GM12878 (cell line): ENCODE results near the gene DNAAF8.

Source experiments
- EP300 ChIP-seq, 2 experiments: fragments of 150-350 bp in 1 of 2; IDR thresholded peaks; 2 replicates each; pipeline ENCODE4 v1.6.1; 2011 to 2012; ENCODE audit warnings: low read depth in 2 of 2, low read length in 2 of 2, borderline replicate concordance in 1 of 2, improper control_type of control experiment in 1 of 2, inconsistent platforms in 1 of 2; ENCODE audit not compliant: control insufficient read depth in 1 of 2
- EZH2 ChIP-seq: IDR thresholded peaks from 2 replicates; pipeline ENCODE4 v1.6.1; 2012; ENCODE audit warnings: low read depth, mild to moderate bottlenecking, control low read depth, inconsistent platforms, low read length, borderline replicate concordance; ENCODE audit not compliant: control insufficient read depth
- HDGF ChIP-seq: fragments of 450-650 bp; IDR thresholded peaks from 2 replicates; pipeline ENCODE4 v1.6.1; 2016; ENCODE audit warnings: antibody characterized with exemption
- POLR2A ChIP-seq: IDR thresholded peaks from 2 replicates; pipeline ENCODE4 v1.6.1; 2011; ENCODE audit warnings: low read depth, mild to moderate bottlenecking, low read length
- POLR2AphosphoS5 ChIP-seq: IDR thresholded peaks from 2 replicates; pipeline ENCODE4 v1.6.1; 2011; ENCODE audit warnings: mild to moderate bottlenecking, low read length, inconsistent platforms
- SREBF1 ChIP-seq: IDR thresholded peaks from 2 replicates; pipeline ENCODE4 v1.6.1; 2012; ENCODE audit warnings: mild to moderate bottlenecking, low read length
- ZNF274 ChIP-seq: IDR thresholded peaks from one replicate; pipeline ENCODE4 v1.8.0; 2011; ENCODE audit not compliant: insufficient read length, insufficient read depth
- TF ChIP-seq, protein P1 (sequence below), 3 experiments: IDR thresholded peaks in 2 of 3; conservative IDR thresholded peaks in 1 of 3; 2 replicates each; pipeline ENCODE4 v1.5.1; 2011; ENCODE audit warnings: low read depth in 3 of 3, low read length in 3 of 3, mild to moderate bottlenecking in 3 of 3, control low read depth in 2 of 3, moderate library complexity in 2 of 3, inconsistent platforms in 1 of 3, mixed read lengths in 1 of 3; ENCODE audit not compliant: control insufficient read depth in 2 of 3, insufficient read depth in 1 of 3; ENCODE audit errors: extremely low read depth in 1 of 3
- TF ChIP-seq, protein P2 (sequence below): IDR thresholded peaks from 2 replicates; pipeline ENCODE4 v1.6.1; 2012; ENCODE audit warnings: mild to moderate bottlenecking, low read depth, low read length
- TF ChIP-seq, protein P3 (sequence below): IDR thresholded peaks from 2 replicates; pipeline ENCODE4 v1.6.1; 2012; ENCODE audit warnings: low read depth, low read length, improper control_type of control experiment
- TF ChIP-seq, protein P4 (sequence below): IDR thresholded peaks from 2 replicates; pipeline ENCODE4 v1.6.1; 2011; ENCODE audit warnings: low read depth, low read length, improper control_type of control experiment, borderline replicate concordance

DNA sequence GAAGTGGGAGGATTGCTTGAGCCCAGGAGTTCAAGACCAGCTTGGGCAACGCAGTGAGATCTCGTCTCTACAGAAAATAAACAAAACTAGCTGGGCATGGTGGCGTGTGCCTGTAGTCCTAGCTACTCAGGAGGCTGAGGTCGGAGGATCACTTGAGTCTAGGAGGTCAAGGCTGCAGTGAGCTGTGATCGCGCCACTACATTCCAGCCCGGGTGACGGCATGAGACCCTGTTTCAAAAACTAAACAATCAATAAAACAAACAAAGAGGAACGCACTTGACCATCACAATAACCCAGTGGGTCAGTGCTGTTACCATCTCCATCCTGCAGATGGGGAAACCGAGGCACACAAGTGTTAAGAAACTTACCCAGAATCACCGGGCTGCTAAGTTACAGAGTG is 18.9 kb downstream of the DNAAF8 start:
- TF ChIP-seq, protein P1, sequence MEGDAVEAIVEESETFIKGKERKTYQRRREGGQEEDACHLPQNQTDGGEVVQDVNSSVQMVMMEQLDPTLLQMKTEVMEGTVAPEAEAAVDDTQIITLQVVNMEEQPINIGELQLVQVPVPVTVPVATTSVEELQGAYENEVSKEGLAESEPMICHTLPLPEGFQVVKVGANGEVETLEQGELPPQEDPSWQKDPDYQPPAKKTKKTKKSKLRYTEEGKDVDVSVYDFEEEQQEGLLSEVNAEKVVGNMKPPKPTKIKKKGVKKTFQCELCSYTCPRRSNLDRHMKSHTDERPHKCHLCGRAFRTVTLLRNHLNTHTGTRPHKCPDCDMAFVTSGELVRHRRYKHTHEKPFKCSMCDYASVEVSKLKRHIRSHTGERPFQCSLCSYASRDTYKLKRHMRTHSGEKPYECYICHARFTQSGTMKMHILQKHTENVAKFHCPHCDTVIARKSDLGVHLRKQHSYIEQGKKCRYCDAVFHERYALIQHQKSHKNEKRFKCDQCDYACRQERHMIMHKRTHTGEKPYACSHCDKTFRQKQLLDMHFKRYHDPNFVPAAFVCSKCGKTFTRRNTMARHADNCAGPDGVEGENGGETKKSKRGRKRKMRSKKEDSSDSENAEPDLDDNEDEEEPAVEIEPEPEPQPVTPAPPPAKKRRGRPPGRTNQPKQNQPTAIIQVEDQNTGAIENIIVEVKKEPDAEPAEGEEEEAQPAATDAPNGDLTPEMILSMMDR (IDR thresholded peaks at IDR 0.05 in 2 of 3, conservative IDR thresholded peaks at IDR 0.05 in 1 of 3; ENCODE audit: control insufficient read depth in 2 of 3, extremely low read depth in 1 of 3, insufficient read depth in 1 of 3, low read depth in 3 of 3, low read length in 3 of 3), result no peak
- no peak for TF ChIP-seq EZH2
- no peak for TF ChIP-seq EP300 (IDR thresholded peaks at IDR 0.05; ENCODE audit: borderline replicate concordance in 1 of 2, control insufficient read depth in 1 of 2, low read depth in 2 of 2, low read length in 2 of 2)
- TF ChIP-seq, protein P2, sequence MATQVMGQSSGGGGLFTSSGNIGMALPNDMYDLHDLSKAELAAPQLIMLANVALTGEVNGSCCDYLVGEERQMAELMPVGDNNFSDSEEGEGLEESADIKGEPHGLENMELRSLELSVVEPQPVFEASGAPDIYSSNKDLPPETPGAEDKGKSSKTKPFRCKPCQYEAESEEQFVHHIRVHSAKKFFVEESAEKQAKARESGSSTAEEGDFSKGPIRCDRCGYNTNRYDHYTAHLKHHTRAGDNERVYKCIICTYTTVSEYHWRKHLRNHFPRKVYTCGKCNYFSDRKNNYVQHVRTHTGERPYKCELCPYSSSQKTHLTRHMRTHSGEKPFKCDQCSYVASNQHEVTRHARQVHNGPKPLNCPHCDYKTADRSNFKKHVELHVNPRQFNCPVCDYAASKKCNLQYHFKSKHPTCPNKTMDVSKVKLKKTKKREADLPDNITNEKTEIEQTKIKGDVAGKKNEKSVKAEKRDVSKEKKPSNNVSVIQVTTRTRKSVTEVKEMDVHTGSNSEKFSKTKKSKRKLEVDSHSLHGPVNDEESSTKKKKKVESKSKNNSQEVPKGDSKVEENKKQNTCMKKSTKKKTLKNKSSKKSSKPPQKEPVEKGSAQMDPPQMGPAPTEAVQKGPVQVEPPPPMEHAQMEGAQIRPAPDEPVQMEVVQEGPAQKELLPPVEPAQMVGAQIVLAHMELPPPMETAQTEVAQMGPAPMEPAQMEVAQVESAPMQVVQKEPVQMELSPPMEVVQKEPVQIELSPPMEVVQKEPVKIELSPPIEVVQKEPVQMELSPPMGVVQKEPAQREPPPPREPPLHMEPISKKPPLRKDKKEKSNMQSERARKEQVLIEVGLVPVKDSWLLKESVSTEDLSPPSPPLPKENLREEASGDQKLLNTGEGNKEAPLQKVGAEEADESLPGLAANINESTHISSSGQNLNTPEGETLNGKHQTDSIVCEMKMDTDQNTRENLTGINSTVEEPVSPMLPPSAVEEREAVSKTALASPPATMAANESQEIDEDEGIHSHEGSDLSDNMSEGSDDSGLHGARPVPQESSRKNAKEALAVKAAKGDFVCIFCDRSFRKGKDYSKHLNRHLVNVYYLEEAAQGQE, result no peak
- no peak for TF ChIP-seq ZNF274
- TF ChIP-seq POLR2A, result no peak
- TF ChIP-seq SREBF1, result no peak
- no peak for TF ChIP-seq POLR2AphosphoS5
- TF ChIP-seq, protein P3, sequence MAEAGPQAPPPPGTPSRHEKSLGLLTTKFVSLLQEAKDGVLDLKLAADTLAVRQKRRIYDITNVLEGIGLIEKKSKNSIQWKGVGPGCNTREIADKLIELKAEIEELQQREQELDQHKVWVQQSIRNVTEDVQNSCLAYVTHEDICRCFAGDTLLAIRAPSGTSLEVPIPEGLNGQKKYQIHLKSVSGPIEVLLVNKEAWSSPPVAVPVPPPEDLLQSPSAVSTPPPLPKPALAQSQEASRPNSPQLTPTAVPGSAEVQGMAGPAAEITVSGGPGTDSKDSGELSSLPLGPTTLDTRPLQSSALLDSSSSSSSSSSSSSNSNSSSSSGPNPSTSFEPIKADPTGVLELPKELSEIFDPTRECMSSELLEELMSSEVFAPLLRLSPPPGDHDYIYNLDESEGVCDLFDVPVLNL, result no peak
- no peak for TF ChIP-seq HDGF
- TF ChIP-seq, protein P4, sequence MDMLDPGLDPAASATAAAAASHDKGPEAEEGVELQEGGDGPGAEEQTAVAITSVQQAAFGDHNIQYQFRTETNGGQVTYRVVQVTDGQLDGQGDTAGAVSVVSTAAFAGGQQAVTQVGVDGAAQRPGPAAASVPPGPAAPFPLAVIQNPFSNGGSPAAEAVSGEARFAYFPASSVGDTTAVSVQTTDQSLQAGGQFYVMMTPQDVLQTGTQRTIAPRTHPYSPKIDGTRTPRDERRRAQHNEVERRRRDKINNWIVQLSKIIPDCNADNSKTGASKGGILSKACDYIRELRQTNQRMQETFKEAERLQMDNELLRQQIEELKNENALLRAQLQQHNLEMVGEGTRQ, result no peak
